Activated CD8-positive, alpha-beta T cell treated with anti-CD3 and anti-CD28 coated beads for 36 hours (primary cell): Measurements from ENCODE around the gene MCM10. TPM values are rescaled to one million over a fixed set of nuclear protein-coding genes. Genes with fewer than 3 reads are reported as not detected.

Experiments used
- ATAC-seq: fragments of 200-7000 bp; cut with Tn5 transposase; one replicate; pipeline ENCODE4 v1.10.0; 2021; ENCODE audit warnings: mild to moderate bottlenecking, moderate library complexity
- CTCF ChIA-PET: fragments of 350-600 bp; sonication (Branson Sonifier 250); formaldehyde crosslinking; loops from one replicate; lab custom pipeline; 2021; ENCODE audit warnings: antibody characterized with exemption; lab: Charles Lee
- POLR2A ChIA-PET: fragments of 350-600 bp; sonication (Branson Sonifier 250); formaldehyde crosslinking; loops from one replicate; lab custom pipeline; 2021; ENCODE audit warnings: antibody characterized with exemption; lab: Charles Lee
- DNase-seq: peaks from one replicate; pipeline ENCODE4 v3.0.0-alpha.2; 2020
- H3K27ac Mint-ChIP-seq: one replicate; pipeline ENCODE4 v1.8.0; 2021; ENCODE audit warnings: mild to moderate bottlenecking, mixed read lengths
- H3K27me3 Mint-ChIP-seq: one replicate; pipeline ENCODE4 v1.8.0; 2021; ENCODE audit warnings: mixed read lengths
- H3K36me3 Mint-ChIP-seq: one replicate; pipeline ENCODE4 v1.8.0; 2021; ENCODE audit warnings: low read depth, mixed read lengths
- H3K4me1 Mint-ChIP-seq: one replicate; pipeline ENCODE4 v1.8.0; 2021; ENCODE audit warnings: low read depth, mixed read lengths
- H3K4me3 Mint-ChIP-seq: one replicate; pipeline ENCODE4 v1.8.0; 2021; ENCODE audit warnings: mild to moderate bottlenecking, moderate library complexity, mixed read lengths
- H3K9me3 Mint-ChIP-seq: one replicate; pipeline ENCODE4 v1.8.0; 2021; ENCODE audit warnings: mixed read lengths
- CTCF ChIP-seq: fragments of 200-600 bp; IDR thresholded peaks from one replicate; pipeline ENCODE4 v1.8.0; 2022; ENCODE audit warnings: antibody characterized with exemption, mild to moderate bottlenecking
- intact Hi-C: fragments of 100-400 bp; cut with micrococcal nuclease; formaldehyde crosslinking; loops from one replicate; pipeline ENCODE4 v1.10.0; 2022
- total RNA-seq, 2 experiments: library from RNA; stranded (reverse); gene quantifications; one replicate each; pipeline ENCODE4 v1.2.3, GENCODE V29; 2021

The MCM10 gene
- total RNA-seq, 2 experiments from 2014 or later: 65.4 to 69.0 TPM

- Mint-ChIP-seq H3K36me3 (no peaks in the 10 kb centered on the region), H3K4me3 (no peak overlapping the region), H3K27ac (no peak overlapping the region), H3K9me3 (no peaks in the 10 kb centered on the region), H3K4me1 (no peaks in the 10 kb centered on the region), H3K27me3 (no peaks in the 10 kb centered on the region)
- no peak for DNase-seq
- POLR2A ChIA-PET: no interaction called here
- CTCF ChIA-PET: no interaction called here
- TF ChIP-seq CTCF: no peak
- intact Hi-C loops: no loop called here
- no peak for ATAC-seq
These were observed 60.2 kb downstream of the MCM10 start for GRCh38 chr10:13221572-13221971.

GRCh38 chr10:13222151-13222550 is 60.8 kb downstream of the MCM10 start:
- no peak overlapping the region for H3K4me3 Mint-ChIP-seq
- no peaks in the 10 kb centered on the region for H3K36me3 Mint-ChIP-seq
- H3K9me3 Mint-ChIP-seq: no peaks in the 10 kb centered on the region
- ATAC-seq: no peak
- DNase-seq: no peak
- ChIA-PET POLR2A (no interaction called here), CTCF (no interaction called here)
- TF ChIP-seq CTCF: no peak
- H3K27me3 Mint-ChIP-seq: no peaks in the 10 kb centered on the region
- H3K27ac Mint-ChIP-seq: no peak overlapping the region
- H3K4me1 Mint-ChIP-seq: no peaks in the 10 kb centered on the region
- intact Hi-C loops: no loop called here

DNA sequence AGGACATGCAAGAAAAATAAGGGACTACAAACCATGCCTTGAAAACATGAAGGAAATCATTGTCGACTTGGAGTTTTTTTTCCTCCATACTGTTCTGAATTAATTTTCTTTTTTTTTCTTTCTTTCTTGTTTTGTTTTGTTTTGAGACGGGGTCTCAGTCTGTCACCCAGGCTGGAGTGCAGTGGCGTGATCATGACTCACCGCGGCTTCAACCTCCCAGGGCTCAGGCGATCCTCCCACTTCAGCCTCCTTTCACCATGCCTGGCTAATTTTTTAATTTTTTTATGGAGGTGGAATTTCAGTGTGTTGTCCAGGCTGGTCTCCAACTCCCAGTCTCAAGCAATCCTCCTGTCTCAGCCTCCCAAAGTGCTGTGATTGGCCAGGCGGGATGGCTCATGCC is 61.2 kb downstream of the MCM10 start:
- no peaks in the 10 kb centered on the region for H3K4me1 Mint-ChIP-seq
- no peaks in the 10 kb centered on the region for H3K36me3 Mint-ChIP-seq
- H3K27me3 Mint-ChIP-seq: no peaks in the 10 kb centered on the region
- no peak for DNase-seq
- H3K4me3 Mint-ChIP-seq: no peak overlapping the region
- CTCF ChIA-PET: no interaction called here
- no peaks in the 10 kb centered on the region for H3K9me3 Mint-ChIP-seq
- POLR2A ChIA-PET: no interaction called here
- ATAC-seq: no peak
- no peak overlapping the region for H3K27ac Mint-ChIP-seq
- intact Hi-C loops: no loop called here
- TF ChIP-seq CTCF: no peak

- H3K27me3 Mint-ChIP-seq: no peaks in the 10 kb centered on the region
- intact Hi-C loops: no loop called here
- H3K9me3 Mint-ChIP-seq: no peaks in the 10 kb centered on the region
- DNase-seq: no peak
- no peak overlapping the region for H3K4me3 Mint-ChIP-seq
- H3K4me1 Mint-ChIP-seq: no peaks in the 10 kb centered on the region
- ATAC-seq: no peak
- TF ChIP-seq CTCF: no peak
- ChIA-PET CTCF (no interaction called here), POLR2A (no interaction called here)
- H3K27ac Mint-ChIP-seq: no peak overlapping the region
- H3K36me3 Mint-ChIP-seq: no peaks in the 10 kb centered on the region
These were observed 61.9 kb downstream of the MCM10 start for GRCh38 chr10:13223241-13223640.

DNA sequence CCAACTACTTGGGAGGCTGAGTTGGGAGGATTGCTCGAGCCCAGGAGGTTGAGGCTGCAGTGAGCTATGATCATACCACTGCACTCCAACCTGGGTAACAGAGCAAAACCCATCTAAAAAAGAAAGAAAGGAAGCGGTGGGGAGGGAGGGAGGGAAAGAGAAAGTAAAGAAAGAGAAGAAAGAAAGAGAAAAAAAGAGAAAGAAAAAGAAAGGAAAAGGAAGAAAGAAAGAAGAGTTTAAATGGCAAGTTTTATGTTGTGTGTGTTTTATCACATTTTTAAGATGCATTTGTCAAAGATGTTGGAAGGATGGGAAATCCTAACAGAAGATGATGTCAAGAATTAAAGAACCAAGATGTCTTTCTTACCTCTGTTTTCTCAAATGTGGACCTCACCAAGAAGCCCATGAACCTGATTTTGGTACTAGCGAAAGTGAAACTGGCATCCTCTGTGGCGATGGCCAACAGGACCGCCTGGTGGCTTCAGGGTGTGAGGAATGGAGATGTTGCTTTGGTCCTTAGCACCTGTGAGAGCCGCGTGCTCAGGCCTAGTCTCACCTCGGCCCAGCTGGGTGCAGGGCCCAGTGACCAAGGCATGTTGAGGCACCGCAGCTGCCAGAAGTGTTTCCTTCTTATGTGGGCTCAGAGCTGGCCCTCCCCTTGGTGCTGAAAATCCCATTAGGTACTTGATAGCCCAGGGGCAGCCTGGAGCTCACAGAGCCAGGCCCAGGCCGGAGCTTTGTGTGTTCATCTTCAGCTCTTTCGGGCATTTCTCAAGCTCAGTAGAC is 63.0 kb downstream of the MCM10 start:
- intact Hi-C loops: no loop called here
- Mint-ChIP-seq H3K27me3 (no peaks in the 10 kb centered on the region), H3K36me3 (no peaks in the 10 kb centered on the region), H3K4me3 (no peak overlapping the region), H3K9me3 (no peaks in the 10 kb centered on the region), H3K27ac (no peak overlapping the region), H3K4me1 (no peaks in the 10 kb centered on the region)
- ATAC-seq (no peak), DNase-seq (no peak)
- no peak for TF ChIP-seq CTCF
- ChIA-PET CTCF (no interaction called here), POLR2A (no interaction called here)
